HG03097 (cell line): Measurements from ENCODE around the gene ZNF3.

Experiments used
- ATAC-seq: cut with Tn5 transposase; IDR thresholded peaks from one replicate; pipeline ENCODE4 v1.9.1; 2021; ENCODE audit not compliant: unreplicated experiment, low FRiP score

The ZNF3 gene

GRCh38 chr7:100089458-100090196 is 8.1 kb upstream of the ZNF3 start:
- no peak for ATAC-seq

- no peak for ATAC-seq
Measured at GRCh38 chr7:100088621-100089457, 7.3 kb upstream of the ZNF3 start, which contains the start of gene COPS6. TSS of gene COPS6 (plus strand) at chr7:100088969. CDS start at chr7:100088991, 22 bp downstream.

GRCh38 chr7:100088095-100088620 is 6.6 kb upstream of the ZNF3 start:
- ATAC-seq: no peak

GRCh38 chr7:100087055-100087750 is 5.7 kb upstream of the ZNF3 start:
- ATAC-seq: no peak

- ATAC-seq: no peak
Measured at GRCh38 chr7:100085515-100085914, 4.0 kb upstream of the ZNF3 start.

GRCh38 chr7:100082978-100083377 is 1.5 kb upstream of the ZNF3 start:
- ATAC-seq: no peak

- no peak for ATAC-seq
Measured at GRCh38 chr7:100080907-100081534, 502 bp downstream of the ZNF3 start.

GRCh38 chr7:100079024-100079560 is 2.4 kb downstream of the ZNF3 start:
- ATAC-seq: no peak

- no peak for ATAC-seq
Measured at GRCh38 chr7:100077205-100077604, 4.3 kb downstream of the ZNF3 start.

- ATAC-seq: no peak
Measured at GRCh38 chr7:100075418-100075817, 6.1 kb downstream of the ZNF3 start.

- no peak for ATAC-seq
Measured at GRCh38 chr7:100074841-100075240, 6.7 kb downstream of the ZNF3 start.

GRCh38 chr7:100072462-100072861 is 9.1 kb downstream of the ZNF3 start:
- ATAC-seq: no peak

GRCh38 chr7:100071018-100071723 is 10.4 kb downstream of the ZNF3 start:
- no peak for ATAC-seq

GRCh38 chr7:100069991-100070390 is 11.5 kb downstream of the ZNF3 start:
- ATAC-seq: no peak

- ATAC-seq: no peak
Measured at GRCh38 chr7:100066953-100067352, 14.6 kb downstream of the ZNF3 start.

GRCh38 chr7:100065452-100066186 is 15.9 kb downstream of the ZNF3 start:
- ATAC-seq: no peak

- ATAC-seq: no peak
Measured at GRCh38 chr7:100064162-100064561, 17.4 kb downstream of the ZNF3 start.

- ATAC-seq: no peak
Measured at GRCh38 chr7:100063376-100063775, 18.1 kb downstream of the ZNF3 start.
